ENCODE results near the gene COL5A1.

Gene COL5A1

DNA sequence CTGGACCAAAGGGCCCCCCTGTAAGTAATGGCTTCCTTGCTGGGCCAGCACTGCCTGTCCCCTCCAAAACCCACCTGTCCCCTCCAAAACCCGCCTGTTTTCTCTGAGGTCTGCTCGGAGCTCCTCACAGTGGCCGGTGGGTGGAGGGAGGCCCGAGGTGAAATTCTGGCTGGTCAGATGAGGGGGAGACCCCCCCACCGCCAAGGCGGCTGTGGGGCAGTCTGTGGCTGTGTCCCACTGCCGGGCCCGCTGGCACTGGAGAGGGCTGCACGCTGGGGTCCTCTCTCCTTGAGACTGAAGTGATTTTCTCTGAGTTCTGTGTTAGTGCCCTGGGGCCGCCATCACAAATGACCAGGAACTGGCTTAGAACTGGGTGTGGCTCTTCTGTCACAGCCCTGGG is 155.3 kb downstream of the COL5A1 start:
- DNase-seq: no peak

DNA sequence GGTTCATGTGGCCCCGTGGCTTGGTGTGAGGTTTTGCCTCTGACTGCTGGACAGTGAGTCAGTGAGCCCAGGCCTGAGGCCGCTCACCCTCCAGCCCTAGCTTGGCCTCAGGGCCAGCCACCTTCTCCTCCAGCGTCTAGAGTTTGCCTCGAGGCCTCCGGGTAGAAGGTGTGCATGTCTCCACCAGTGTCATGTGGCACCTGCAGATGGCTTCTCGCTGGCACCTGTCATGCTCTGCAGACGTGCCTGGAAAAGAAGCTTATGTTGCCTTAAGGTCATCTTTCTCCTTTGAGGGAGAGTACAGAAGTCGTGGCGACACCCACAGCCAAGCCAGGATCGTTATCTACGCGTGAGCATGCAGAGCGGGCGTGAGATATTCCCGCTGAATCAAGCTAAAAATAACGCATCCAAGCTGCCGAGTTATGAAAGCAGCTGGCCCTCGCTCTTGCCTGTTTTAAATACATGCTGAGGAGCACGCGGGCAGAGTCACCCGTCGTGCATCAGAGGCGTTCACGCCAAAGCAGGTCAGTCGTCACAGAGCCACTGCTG is 159.3 kb downstream of the COL5A1 start:
- no peak for DNase-seq

DNA sequence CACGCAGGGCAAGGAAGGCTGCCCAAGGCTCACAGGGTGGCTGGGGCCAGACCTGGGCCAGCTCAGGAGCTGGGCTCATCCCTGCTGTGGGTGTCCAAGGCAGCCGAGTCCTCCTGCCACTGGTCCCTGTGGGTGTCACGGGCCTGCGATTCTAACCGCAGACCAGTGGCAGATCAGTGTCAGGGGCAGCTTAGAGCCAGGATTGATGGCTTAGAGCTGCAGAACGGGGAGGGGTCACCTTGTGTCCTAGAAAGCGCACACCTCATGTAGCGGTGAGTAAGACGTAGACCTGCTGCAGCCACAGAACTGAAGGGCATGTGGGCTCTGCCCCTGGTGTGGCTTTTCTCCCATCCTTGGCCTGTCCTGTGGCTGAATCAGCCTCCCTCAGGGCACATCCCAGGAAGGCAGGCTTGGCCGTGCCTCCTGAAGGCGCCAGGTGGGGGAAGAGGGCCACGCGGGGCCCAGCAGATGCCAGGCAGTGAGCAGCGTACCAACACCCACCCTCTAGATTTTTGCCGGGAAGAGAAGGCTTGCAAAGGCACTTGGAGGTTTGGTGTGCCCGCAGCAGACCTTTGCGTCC is 160.7 kb downstream of the COL5A1 start:
- no peak for DNase-seq

DNA sequence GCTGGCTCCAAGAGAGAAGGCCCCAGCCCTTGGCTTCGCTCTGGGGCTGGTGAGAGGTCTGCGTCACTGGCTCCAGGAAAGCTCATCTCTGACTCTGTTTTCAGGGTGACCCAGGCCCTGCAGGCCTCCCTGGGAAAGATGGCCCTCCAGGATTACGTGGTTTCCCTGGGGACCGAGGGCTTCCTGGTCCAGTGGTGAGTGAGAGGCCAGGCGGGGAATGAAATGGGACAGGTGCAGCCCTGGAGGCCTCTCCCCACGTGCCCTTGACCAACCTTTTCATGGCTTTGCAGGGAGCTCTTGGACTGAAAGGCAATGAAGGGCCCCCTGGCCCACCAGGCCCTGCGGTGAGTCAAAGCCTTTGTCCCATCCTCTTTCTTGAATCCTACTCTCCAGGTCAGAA is 163.3 kb downstream of the COL5A1 start:
- no peak for DNase-seq

DNA sequence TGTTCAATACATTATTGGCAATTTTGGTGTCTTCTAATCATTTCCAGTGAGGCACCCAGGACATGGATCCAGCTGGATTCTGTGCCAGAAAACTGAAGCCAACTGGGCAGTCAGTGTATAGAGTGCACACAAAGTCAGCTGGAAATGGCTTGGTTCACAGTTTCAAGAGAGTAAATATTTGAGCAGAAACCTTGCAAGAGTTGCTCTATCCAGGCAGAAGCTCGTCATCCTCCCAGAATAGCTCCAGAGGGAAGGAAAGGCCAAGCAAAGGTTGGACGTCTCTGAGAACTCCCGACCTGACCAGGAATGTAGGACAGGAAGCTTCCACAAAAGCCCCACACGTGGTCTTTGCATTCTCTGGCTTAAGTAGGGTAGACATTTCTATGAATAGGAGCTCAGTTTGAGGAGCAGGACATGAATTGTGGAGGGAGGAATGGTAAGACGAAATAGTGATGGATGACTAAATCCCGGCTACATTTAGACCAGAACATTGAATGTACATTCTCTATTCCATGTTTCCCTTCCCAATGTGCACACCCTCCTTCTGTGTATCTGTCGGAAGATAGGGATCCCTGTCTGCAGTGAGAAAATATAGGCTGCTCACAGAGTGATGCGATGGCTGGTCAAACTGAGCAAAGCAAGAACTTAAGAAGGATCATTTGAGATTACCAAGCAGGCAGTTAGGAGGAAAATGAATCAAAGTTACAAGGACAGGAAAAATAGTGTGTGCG is 166.3 kb downstream of the COL5A1 start:
- DNase-seq: no peak

DNA sequence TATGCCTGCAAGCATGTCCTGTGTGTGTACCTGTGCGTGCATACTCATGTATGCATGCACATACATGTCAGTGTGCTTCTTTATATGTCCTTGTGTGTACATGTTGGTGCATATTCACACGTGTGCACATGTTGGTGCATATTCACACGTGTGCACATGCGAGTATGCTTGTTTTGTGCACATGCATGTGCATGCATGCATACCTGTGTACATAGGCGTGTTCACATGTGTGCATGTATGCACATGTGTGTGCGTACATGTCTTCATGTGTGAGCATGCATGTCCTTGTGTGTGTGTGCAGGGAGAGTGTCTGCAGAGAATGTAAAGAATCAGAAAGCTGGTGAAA is 166.8 kb downstream of the COL5A1 start:
- DNase-seq: no peak

DNA sequence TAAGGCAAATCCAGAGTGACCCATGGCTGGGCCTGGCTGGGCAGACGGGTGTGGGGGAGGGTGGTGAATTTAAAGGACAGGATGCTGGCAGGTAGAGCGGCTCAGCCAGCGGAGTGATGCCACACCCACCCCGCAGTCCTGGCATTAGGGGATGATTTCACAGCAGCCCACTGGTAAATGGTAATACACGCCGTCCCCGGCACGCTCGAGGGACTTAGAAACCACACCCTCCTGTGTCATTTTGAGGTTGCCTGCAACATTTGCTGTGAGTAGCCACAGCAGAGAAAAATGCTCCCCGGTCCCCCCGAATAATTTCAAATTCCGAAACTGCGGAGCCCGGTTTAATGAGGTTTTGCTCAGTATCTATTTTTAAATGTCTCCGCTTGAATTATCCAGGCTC is 167.7 kb downstream of the COL5A1 start:
- DNase-seq: no peak

DNA sequence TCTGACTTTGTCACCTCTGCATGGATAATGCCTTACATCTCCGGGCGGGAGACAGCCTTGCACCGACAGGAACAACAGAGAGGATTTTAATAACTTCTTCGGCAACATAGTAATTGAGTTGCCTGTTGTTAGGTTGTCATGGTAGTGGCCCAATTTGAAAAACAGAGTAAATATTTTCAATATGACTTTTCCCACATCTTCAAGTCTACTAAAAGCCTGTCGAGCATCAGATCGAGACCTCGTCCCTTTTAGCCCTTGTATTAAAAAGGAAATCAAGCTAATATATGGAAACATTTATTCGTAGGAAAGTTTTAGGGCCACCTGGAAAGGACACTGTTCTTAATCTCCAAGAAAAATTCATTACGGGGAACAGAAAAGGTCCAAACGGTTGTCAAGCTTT is 168.2 kb downstream of the COL5A1 start:
- DNase-seq: no peak

DNA sequence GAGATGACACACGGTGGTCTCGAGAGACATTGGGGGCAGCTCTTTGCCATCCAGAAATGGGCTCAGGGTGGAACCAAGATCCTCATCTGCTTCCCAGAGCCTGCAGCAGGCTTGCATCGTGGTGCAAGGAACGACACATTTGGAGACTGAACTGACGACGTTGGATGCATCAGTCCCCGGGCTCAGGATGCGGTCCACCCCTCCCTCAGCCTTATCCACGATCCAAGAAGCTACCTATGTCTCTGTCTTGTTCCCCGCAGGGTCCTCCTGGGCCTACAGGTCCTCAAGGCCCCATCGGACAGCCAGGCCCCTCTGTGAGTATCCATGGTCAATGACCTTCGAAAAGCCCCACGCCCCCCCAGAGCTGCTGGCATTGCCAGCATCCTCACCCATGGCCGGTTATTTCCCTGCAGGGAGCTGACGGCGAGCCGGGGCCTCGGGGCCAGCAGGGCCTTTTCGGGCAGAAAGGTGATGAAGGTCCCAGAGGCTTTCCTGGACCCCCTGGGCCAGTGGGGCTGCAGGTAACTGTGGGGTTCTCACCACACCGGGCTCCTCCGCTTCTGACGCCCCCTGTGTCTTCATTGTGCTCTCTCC is 169.6 kb downstream of the COL5A1 start:
- DNase-seq: no peak

DNA sequence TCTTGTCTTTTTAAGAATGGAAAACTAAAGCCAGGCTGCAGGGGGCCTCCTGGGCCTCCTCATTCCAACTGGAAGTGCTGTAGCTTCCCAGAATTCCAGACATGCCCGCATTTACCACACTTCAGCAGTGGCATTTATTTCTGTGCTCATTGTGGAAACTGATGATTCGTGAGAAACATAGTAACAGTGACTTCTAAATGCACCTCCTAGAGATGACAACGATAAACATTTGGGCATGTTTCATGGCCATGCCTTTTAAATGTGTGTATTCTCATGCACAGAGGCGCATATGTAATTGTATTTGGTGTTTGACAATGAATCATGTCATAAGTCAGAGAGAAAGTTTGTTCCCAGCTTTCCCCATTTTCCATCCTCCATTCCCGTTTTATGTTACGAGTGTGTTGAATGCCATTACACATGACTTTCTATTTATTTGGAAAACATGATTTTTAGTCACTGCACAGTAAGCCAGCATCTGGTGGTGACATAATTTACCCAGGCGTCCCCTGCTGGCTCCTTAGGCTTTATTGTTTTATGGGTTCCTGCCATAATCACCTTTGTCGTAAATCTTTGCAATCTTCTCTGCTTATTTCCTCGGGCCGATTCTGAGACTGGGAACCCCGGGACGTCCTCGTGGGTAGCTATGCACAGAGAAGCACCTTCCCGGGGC is 170.2 kb downstream of the COL5A1 start:
- DNase-seq: no peak

DNA sequence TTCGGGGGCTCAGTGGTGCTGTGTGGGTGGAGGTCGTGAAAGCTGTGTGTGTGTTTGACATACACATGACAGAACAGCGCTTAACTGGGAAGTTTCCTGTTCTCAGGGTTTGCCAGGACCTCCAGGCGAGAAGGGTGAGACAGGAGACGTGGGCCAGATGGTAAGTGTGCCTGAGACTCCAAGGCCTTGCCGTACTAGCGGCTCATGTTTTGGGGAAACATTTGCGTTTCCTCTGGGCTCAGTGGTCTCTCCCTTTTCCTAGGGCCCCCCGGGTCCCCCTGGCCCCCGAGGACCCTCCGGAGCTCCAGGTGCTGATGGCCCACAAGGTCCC is 170.7 kb downstream of the COL5A1 start:
- no peak for DNase-seq

DNA sequence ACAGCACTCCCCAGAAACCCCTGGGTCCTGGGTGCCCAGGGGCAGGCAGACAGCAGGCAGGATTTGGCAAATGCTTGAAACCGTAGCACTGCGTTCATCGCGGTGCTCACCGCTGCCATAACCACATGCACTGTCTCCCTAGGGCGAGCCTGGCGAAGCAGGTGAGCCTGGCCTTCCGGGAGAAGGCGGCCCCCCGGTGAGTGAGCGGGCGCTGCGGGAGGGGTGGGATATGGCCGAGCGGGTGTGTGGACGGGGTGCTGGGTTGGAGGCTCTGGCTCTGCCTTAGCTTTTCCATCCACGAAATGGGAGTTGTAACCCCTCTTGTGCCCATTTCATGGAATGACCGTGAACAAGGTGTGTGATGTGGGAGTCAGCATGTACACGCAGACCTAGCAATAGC is 172.2 kb downstream of the COL5A1 start:
- no peak for DNase-seq

DNA sequence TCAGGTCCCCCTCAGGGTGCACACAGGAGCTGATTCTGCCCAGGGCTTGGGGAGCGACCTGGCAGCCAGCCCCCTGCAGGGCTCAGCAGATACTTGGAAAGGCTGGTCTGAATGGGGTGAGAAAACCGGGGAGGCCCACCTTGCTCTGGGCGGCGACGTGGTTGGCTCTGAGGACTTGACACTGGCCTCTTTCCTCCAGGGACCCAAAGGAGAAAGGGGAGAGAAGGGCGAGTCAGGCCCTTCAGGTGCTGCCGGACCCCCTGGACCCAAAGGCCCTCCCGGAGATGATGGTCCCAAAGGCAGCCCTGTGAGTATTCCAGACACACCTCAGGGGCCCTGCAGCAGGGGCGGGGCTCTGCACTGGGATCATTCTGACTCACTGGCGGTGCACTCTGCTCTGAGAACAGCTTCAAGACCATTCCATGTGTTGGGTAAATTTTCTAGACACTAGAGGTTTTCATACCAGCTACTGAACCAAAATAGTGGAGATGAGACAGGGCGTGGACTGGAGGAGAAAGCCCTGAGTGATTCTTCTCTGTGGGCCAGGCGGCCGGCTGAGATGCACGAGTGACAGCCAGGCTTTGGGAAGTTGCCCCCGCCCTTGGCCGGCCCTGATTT is 173.1 kb downstream of the COL5A1 start:
- no peak for DNase-seq

DNA sequence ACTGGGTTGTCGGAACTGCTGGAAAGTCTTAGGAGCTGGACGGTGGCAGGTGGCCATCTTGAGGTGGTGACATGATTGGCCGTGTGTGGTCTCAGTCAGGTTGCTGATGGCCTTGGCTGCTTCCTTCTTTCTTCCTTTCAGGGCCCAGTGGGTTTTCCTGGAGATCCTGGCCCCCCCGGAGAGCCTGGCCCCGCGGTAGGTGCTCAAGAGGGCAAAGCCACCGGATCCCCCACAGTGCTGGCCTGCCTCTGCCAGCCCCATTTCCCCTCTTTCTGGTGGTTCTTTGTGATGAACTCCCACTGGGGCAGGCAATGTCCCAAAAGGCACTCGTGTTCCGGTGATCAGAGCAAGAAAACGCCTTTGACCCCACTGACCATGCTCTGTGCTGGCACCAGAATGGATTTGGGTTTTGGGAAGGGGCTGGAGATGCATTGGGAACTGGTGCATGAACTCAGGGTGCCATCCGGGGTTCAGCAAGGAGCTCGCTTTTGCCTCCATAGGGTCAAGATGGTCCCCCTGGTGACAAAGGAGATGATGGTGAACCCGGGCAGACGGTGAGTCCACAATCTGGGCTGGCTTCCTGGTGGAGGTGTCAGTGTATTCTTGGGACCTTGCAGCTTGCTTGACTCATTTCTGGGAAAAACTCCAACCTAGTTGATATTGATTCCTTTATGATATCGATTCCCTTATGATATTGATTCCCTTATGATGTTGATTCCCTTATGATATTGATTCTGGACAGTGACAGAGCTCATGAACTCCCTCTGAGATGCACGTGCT is 174.0 kb downstream of the COL5A1 start:
- no peak for DNase-seq

DNA sequence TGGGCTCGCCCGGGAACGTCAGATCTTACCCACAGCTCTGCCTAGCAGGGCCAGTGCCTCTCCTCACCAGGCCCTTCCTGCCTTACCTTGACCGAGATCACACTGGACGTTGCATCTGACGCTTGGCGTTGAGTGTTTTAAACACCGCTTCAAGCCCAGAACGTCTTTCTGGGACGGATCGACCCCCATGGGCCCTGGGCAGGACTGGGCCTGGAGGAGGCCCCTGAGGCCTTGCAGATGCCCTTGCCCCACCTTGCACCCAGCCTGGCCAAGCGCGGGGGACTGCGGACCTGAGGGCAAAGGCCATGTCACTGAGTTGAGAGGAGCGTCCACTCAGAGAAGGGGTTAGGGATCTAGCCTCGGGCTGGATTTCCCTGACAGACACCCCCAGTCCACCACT is 174.7 kb downstream of the COL5A1 start:
- DNase-seq: no peak

DNA sequence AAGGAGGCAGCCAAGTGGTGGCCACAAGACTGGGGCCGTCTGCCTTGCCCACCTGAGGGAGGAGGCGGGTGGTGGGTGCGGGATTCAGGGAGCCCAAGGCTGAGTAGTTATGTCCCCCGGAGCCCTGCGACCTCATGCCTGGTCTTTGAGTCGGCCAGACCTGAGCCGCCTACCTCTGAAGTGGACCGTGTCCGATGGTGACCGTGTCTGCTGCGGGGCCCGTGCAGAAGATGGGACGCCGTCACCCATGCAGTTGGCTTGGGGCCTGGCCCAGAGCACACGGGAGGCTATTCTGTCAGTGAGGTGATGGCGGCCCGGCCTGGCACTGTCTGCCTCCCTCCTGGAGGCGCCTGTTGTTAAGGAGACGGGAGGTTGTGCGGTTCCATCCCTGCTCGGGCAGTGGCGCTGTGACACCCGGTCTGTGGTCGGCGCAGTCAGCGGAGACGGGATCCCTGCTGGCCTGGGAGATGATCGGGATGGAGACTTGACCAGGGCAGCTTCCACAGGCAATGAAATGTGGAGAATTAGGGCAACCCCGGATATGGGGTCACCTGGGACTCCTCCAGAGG is 176.5 kb downstream of the COL5A1 start:
- no peak for DNase-seq

DNA sequence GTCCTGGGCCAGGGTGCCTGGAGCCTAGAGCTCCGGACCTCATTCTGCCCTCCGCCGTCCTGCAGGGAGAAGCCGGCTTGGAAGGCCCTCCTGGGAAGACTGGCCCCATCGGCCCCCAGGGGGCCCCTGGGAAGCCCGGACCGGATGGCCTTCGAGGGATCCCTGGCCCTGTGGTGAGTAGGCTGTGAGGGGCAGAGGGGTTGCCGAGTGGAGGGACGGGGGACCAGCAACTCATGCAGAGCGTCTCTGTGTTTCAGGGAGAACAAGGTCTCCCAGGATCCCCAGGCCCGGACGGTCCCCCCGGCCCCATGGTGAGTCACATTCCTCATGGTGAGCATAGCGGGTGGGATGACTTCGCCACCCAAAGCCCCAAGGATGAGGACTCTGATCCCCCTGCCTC is 177.0 kb downstream of the COL5A1 start:
- DNase-seq: no peak

DNA sequence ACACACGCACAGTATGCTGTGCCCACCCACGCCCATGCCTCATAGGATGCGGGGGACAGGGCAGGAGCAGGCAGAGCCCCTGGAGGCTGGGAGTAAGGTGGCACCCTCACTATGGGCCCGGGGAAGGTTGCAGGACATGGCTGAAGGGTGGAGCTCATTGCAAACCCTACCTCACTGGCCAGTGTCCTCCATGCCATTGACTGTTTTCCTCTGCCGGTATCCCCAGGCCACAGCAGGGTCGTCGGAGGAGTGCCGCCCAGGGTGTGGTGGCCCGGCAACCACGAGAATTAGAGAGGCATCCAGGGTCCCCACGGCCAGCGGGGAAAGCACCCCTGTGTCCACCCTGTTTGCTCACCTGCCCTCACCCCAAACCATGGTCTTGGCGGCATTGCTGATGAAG is 179.3 kb downstream of the COL5A1 start:
- no peak for DNase-seq

DNA sequence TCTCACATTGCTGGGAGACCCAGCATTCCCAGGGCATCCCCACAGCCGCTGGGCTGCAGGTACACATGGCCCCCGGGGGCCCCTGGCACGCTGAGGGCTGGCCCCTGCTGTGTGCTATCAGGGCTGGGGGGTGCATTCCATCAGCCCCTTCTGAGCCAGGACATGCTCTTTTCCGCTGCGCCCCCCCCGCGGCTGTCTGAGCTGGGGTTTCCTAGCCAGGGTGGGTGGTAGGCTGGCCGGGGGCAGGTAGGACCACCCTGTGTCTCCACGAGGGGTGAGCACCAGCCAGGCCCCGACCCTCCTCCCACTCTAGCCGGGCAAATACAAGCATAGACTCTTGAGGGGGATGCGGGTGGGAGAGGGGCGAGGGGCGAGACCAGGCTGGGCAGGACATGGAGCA is 180.9 kb downstream of the COL5A1 start:
- DNase-seq: no peak

DNA sequence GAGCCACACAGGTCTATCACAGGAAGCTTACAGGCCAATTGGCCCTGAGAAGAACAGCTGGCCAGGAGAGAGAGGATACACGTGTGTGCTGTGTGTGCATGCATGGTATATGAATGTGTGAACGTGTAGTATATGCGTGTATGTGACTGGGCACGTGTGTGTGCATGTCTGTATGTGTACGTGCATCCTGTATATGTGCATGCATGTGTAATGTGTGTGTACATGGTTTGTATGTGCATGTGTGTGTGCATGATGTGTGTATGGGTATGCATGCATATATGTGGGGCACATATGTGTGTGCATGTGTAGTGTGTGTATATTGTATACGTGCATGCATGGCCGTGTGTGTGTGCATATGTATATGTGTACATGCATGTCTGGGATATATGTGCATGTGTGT is 182.0 kb downstream of the COL5A1 start:
- DNase-seq: no peak

DNA sequence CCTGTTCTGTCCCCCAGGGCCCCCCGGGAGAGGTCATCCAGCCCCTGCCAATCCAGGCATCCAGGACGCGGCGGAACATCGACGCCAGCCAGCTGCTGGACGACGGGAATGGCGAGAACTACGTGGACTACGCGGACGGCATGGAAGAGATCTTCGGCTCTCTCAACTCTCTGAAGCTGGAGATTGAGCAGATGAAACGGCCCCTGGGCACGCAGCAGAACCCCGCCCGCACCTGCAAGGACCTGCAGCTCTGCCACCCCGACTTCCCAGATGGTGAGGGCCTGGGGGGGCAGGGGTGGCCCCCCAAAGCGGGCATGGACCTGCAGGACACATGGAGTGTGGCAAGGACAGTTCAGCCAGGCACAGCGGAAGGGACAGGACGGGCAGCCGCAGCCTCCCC is 183.0 kb downstream of the COL5A1 start:
- no peak for DNase-seq

DNA sequence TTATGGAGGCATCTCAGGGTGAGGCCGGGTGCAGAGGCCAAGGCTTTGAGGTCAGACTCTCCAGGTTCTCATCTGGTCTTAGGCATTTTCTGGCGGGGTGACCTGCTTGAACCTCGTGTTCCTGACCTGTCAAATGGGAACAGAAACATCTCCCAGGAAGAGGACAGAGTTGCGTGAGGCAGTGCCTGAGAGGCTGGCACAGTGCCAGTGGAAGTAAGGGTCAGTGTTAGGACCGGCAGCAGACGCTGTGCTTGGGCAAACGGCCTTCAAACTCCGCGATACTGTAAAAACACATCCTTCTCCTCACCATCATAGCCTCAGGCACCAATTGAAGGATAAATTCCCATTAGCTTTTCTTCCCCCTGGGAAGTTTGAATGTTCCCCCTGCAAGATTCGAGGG is 183.4 kb downstream of the COL5A1 start:
- DNase-seq: no peak

Measured in activated CD8-positive, alpha-beta memory T cell treated with anti-CD3 and anti-CD28 coated beads, Interleukin-2, amount 50 U/mL, for 48 hours (primary cell).